Skeletal muscle satellite cell (primary cell): ENCODE results near the gene TSSK1B.
"Not testable (repeated sequence)": the region's sequence is repeated elsewhere in the genome, so short reads cannot be mapped to it uniquely, and the experiment has no call there.

Source experiments
- H3K27me3 ChIP-seq: 2 replicates; pipeline ENCODE4 v1.7.0; 2013; ENCODE audit warnings: low read length; ENCODE audit not compliant: control insufficient read depth, insufficient read depth
- H3K36me3 ChIP-seq: 2 replicates; pipeline ENCODE4 v1.7.0; 2013; ENCODE audit warnings: mild to moderate bottlenecking, control low read depth, low read length; ENCODE audit not compliant: insufficient read depth
- H3K4me1 ChIP-seq: 2 replicates; pipeline ENCODE4 v1.7.0; 2013; ENCODE audit warnings: low read length; ENCODE audit not compliant: control insufficient read depth, insufficient read depth
- H3K4me2 ChIP-seq: 2 replicates; pipeline ENCODE4 v1.7.0; 2013; ENCODE audit warnings: mild to moderate bottlenecking, low read length
- H3K4me3 ChIP-seq: 2 replicates; pipeline ENCODE4 v1.7.0; 2013; ENCODE audit warnings: low read length
- H3K9ac ChIP-seq: 2 replicates; pipeline ENCODE4 v1.7.0; 2013; ENCODE audit warnings: mild to moderate bottlenecking, low read depth, low read length, moderate library complexity
- H3K9me3 ChIP-seq: replicated peaks from 2 replicates; pipeline ENCODE4 v1.7.0; 2013; ENCODE audit warnings: mild to moderate bottlenecking, control low read depth, low read length

TSSK1B gene

DNA sequence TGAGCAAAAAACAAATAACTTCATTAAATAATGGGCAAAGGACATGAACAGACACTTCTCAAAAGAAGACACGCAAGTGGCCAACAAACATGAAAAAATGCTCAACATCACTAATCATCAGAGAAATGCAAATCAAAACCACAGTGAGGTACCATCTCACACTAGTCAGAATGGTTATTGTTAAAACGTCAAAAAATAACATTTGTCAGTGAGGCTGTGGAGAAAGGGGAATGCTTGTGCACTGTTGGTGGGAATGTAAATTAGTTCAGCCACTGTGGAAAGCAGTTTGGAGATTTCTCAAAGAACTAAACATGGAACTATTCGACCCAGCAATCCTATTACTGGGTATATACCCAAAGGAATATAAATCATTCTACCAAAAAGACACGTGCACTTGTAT is 36.8 kb downstream of the TSSK1B start:
- H3K27me3 ChIP-seq, H3K4me1 ChIP-seq, H3K9me3 ChIP-seq, H3K9ac ChIP-seq, H3K36me3 ChIP-seq, H3K4me3 ChIP-seq, H3K4me2 ChIP-seq: not testable (repeated sequence)

DNA sequence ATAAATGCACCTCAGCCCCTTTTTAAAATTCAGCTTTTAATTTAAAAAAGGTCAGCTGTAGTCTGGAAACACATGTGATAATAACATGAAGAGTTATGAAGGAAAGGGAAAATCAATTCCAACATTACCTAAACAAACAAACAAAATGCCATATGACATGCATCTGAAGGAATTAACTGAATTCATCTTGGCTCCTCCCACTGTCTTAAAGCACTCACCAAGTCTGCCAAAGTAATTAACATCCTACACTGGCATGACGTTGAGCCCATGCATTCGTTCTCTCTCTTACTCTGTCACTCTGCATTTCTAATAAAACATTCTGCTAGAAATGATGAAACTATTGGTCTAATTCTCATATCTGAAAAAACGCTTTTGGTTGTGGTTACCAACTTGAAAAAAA is 37.7 kb downstream of the TSSK1B start:
- no peak overlapping the region for H3K9ac ChIP-seq
- no peak overlapping the region for H3K4me2 ChIP-seq
- H3K27me3 ChIP-seq: no peaks in the 10 kb centered on the region

DNA sequence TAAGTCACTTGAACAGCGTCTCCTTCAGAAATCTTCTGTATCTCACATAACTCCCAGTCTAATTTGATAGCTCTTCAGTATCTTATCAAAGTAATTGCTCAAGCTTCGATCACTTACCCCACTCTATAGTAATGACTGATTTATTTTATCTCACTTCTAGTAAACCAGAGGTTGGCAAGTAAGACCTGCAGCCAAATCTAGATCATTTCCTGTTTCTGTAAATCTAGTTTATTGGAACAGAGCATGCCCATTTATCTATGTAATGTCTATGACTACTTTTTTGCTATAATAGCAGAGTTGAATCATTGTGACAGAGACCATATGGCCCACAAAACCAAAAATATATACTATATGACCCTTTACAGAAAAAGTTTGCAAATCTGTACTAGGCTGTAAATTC is 40.1 kb downstream of the TSSK1B start:
- H3K4me1 ChIP-seq: no peaks in the 10 kb centered on the region
- no peaks in the 10 kb centered on the region for H3K36me3 ChIP-seq
- no peak overlapping the region for H3K9ac ChIP-seq
- H3K4me3 ChIP-seq: no peak overlapping the region
- no peaks in the 10 kb centered on the region for H3K27me3 ChIP-seq
- H3K4me2 ChIP-seq: no peak overlapping the region
- no peaks in the 10 kb centered on the region for H3K9me3 ChIP-seq

More for the DNA sequence above, 37.7 kb downstream of the TSSK1B start:
- Histone ChIP-seq H3K4me3 (no peak overlapping the region), H3K4me1 (no peaks in the 10 kb centered on the region), H3K36me3 (no peaks in the 10 kb centered on the region), H3K9me3 (no peaks in the 10 kb centered on the region)

DNA sequence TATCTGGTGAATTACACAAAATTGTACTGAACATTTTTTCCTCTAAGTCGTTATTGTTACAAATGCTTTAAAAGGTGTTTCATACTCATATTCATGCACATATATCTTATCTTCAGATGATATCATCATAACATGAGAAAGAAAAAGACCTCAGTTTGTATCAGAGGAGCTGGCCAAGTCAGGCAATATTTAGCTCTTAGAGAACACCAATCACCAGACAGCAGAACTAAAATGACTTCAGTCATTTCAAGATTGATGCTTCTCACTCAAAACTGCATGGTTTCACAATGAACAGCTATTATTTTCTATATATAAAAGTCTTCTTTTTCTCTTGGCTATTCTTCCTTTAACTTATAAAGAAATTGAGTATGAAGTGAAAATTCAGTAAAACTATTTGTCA is 44.6 kb downstream of the TSSK1B start:
- Histone ChIP-seq H3K4me3 (no peak overlapping the region), H3K27me3 (no peaks in the 10 kb centered on the region), H3K9ac (no peak overlapping the region), H3K4me2 (no peak overlapping the region), H3K4me1 (no peaks in the 10 kb centered on the region), H3K36me3 (no peaks in the 10 kb centered on the region), H3K9me3 (no peaks in the 10 kb centered on the region)

DNA sequence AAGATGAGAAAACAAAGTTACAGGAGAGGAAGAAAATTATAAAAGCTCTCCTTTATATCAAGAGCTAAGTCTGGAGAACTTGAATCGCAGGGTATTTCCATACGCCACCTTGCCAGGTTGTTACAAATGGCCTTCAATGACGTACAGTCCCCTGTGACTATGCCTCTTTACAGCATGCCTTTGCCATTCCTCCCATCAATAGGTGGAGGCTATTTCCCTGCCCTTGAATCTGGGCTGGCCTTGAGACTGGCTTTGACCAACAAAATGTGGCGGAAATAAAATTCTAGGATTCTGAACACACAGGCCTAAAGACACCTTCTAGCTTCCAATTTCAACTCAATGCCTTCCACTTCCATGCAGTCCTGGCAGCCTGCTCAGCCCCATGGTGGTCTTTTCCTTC is 45.7 kb downstream of the TSSK1B start:
- Histone ChIP-seq H3K9ac (no peak overlapping the region), H3K4me2 (no peak overlapping the region), H3K36me3 (no peaks in the 10 kb centered on the region), H3K4me1 (no peaks in the 10 kb centered on the region), H3K9me3 (no peaks in the 10 kb centered on the region), H3K27me3 (no peaks in the 10 kb centered on the region), H3K4me3 (no peak overlapping the region)

DNA sequence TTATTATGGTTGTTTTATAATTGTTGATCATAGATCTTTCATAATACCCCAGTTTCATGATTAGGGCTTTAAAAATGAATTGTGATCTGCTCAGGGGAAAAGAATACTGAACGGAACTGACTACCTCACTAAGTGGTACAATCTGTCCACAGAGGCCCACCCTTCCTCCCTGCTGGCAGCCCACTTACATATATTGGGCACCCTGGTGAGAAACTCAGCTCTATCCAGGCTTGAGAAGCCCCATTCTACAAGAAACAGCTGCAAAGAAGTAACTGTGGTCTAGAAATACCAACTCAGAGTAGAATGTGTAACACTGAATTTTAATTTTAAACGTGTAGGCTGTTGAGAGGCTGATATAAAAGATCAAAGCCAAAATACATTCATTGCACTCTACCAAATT is 46.9 kb downstream of the TSSK1B start:
- H3K4me2 ChIP-seq: no peak overlapping the region

DNA sequence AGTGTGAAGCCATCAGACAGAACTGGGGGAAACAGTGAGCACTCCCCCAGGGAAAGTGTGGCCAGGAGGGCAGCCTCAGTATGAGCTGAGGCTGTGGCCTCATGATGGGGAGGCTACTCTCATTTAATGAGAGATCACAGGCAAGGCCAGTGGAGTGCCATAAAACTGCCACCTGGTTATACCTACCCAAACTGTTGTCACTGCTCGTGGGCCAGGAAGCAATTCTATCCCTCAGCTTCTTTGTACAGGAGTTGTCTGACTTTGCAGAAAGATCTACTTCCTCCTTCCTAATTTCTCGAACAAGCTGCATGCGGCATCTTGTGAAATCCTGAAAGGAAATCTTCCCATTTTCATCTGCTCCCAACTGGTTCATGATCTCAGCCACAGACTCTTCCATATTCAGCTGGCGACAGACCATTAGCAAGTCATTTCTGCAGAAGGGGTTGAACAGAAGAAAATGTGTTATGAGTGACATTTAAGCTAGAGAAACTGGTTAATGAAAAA is 50.0 kb downstream of the TSSK1B start:
- Histone ChIP-seq H3K27me3 (no peaks in the 10 kb centered on the region), H3K4me1 (peaks cover 7% of the 10 kb centered on the region), H3K9me3 (no peaks in the 10 kb centered on the region), H3K4me2 (no peak overlapping the region), H3K9ac (no peak overlapping the region), H3K36me3 (no peaks in the 10 kb centered on the region), H3K4me3 (no peak overlapping the region)

More for the DNA sequence above, 46.9 kb downstream of the TSSK1B start:
- Histone ChIP-seq H3K27me3 (no peaks in the 10 kb centered on the region), H3K36me3 (no peaks in the 10 kb centered on the region), H3K9ac (no peak overlapping the region), H3K4me1 (peaks cover under 1% of the 10 kb centered on the region), H3K9me3 (no peaks in the 10 kb centered on the region), H3K4me3 (no peak overlapping the region)

DNA sequence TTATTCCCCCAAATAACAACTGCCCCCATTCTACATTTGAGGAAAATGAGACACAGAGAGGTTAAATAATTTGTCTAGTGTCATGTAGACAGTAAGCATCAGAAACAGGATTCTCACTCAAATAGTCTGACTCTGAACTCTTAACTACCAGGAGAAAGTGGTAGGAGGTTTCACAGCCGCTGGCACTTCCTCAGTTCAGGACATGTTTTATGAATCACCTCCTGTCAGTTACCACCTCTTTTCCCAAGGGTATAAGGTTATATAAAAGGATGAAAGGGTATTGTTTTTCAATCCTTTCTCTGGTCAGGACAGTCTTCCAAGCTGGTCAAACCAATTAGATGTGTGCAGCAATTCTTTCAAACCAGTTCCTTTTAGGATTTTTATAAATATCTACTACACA is 52.1 kb downstream of the TSSK1B start:
- no peak overlapping the region for H3K9ac ChIP-seq
- H3K36me3 ChIP-seq: no peaks in the 10 kb centered on the region
- no peaks in the 10 kb centered on the region for H3K9me3 ChIP-seq
- no peak overlapping the region for H3K4me3 ChIP-seq
- no peaks in the 10 kb centered on the region for H3K27me3 ChIP-seq
- no peak overlapping the region for H3K4me2 ChIP-seq
- peaks cover 7% of the 10 kb centered on the region for H3K4me1 ChIP-seq
